Esophagus squamous epithelium (tissue), 4 donors: ENCODE measurements around the gene SLC36A2.

Experiments
- CTCF ChIP-seq, 6 experiments: fragments of 450-650 bp in 4 of 6; fragments of 200-600 bp in 2 of 6; sonication (generic) in 2 of 6; IDR thresholded peaks; one replicate each; pipeline ENCODE4 v1.5.1; 2016 to 2019; ENCODE audit warnings: antibody characterized with exemption in 6 of 6, mild to moderate bottlenecking in 4 of 6, moderate library complexity in 4 of 6
- POLR2A ChIP-seq, 4 donors: fragments of 450-650 bp; IDR thresholded peaks; one replicate each; pipeline ENCODE4 v1.6.1; 2017; ENCODE audit warnings: antibody characterized with exemption in 4 of 4, mild to moderate bottlenecking in 4 of 4, moderate library complexity in 3 of 4

GRCh38 chr5:151278845-151279244 is 68.5 kb downstream of the SLC36A2 start:
- no peak for TF ChIP-seq CTCF (IDR thresholded peaks at IDR 0.05)
- no peak for TF ChIP-seq POLR2A (IDR thresholded peaks at IDR 0.05)
